OCI-LY3 (cell line): Measurements from ENCODE around the gene SHROOM2.

Experiments used
- CTCF ChIP-seq: fragments of 200-600, 300-600 bp; sonication (generic); IDR thresholded peaks from 2 replicates; pipeline ENCODE4 v1.5.1; 2014; ENCODE audit warnings: antibody characterized with exemption, low read length, low read depth
- EZH2phosphoT487 ChIP-seq: fragments of 200-600 bp; shearing (Covaris generic); IDR thresholded peaks from 2 replicates; pipeline ENCODE4 v1.6.1; 2018; ENCODE audit warnings: antibody characterized with exemption, mixed run types, low read depth

- no peak for TF ChIP-seq CTCF
- TF ChIP-seq EZH2phosphoT487, result no peak
Measured at GRCh38 chrX:9789555-9789954, 3.3 kb downstream of the SHROOM2 start.
